SK-N-SH (cell line): ENCODE results near the gene SYNPR.

Experiments used
- GABPA ChIP-seq: IDR thresholded peaks from 2 replicates; pipeline ENCODE4 v1.4.0; 2012; ENCODE audit warnings: low read depth, mild to moderate bottlenecking
- NRF1 ChIP-seq: IDR thresholded peaks from 2 replicates; pipeline ENCODE4 v1.6.1; 2012; ENCODE audit warnings: low read depth, mild to moderate bottlenecking, low read length
- POLR2AphosphoS5 ChIP-seq: IDR thresholded peaks from 2 replicates; pipeline ENCODE4 v1.6.1; 2012; ENCODE audit warnings: low read depth, low read length
- RCOR1 ChIP-seq: fragments of 150-350 bp; IDR thresholded peaks from 2 replicates; pipeline ENCODE4 v1.6.1; 2017; ENCODE audit warnings: antibody characterized with exemption, low read length
- TAF1 ChIP-seq: IDR thresholded peaks from 2 replicates; pipeline ENCODE4 v1.6.1; 2012; ENCODE audit warnings: low read depth, mild to moderate bottlenecking, low read length, moderate library complexity, borderline replicate concordance
- YY1 ChIP-seq: IDR thresholded peaks from 2 replicates; pipeline ENCODE4 v1.4.0; 2012; ENCODE audit warnings: low read depth, mild to moderate bottlenecking
- TF ChIP-seq, protein P1 (sequence below): fragments of 200-600 bp; sonication (generic); IDR thresholded peaks from 2 replicates; pipeline ENCODE4 v1.6.1; 2017; ENCODE audit warnings: antibody characterized with exemption, mild to moderate bottlenecking, moderate library complexity
- TF ChIP-seq, protein P2 (sequence below): IDR thresholded peaks from 2 replicates; pipeline ENCODE4 v1.4.0; 2012; ENCODE audit warnings: low read depth, borderline replicate concordance

DNA sequence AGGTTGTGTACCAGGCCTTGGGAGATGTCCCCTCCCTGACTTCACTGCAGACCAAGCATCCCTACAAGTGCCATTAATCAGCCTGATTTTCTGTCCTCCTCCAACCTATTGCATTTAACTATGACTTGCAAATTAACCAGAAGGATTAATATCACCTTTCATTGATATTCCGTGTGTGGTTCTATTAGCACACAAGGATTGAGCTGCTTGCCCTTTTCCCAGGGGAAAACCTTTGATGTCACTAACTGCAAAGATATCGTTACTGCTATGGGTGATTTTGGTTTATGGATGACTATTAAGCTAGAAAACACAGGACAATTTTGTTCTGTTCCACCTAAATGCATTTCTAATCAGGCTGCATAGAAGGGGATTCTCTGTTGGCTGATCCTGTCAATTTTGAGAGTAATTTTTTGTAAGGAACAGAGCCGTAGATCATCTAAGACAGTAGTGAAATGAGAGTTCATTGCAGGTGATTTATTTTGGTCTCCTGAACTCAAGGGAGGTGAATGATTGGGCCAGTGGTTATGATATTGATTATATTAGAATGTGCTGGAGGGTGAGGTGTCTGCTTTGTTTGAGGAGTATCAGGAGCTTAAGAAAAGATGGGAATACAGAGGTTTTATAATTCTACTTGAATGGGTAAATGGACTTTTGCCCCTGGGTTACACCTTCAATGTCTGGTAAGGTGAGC is 196.9 kb downstream of the SYNPR start:
- TF ChIP-seq TAF1 (no peak), POLR2AphosphoS5 (no peak), GABPA (no peak), YY1 (no peak), RCOR1 (no peak), NRF1 (no peak)
- TF ChIP-seq, protein P1, sequence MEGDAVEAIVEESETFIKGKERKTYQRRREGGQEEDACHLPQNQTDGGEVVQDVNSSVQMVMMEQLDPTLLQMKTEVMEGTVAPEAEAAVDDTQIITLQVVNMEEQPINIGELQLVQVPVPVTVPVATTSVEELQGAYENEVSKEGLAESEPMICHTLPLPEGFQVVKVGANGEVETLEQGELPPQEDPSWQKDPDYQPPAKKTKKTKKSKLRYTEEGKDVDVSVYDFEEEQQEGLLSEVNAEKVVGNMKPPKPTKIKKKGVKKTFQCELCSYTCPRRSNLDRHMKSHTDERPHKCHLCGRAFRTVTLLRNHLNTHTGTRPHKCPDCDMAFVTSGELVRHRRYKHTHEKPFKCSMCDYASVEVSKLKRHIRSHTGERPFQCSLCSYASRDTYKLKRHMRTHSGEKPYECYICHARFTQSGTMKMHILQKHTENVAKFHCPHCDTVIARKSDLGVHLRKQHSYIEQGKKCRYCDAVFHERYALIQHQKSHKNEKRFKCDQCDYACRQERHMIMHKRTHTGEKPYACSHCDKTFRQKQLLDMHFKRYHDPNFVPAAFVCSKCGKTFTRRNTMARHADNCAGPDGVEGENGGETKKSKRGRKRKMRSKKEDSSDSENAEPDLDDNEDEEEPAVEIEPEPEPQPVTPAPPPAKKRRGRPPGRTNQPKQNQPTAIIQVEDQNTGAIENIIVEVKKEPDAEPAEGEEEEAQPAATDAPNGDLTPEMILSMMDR: no peak
- TF ChIP-seq, protein P2, sequence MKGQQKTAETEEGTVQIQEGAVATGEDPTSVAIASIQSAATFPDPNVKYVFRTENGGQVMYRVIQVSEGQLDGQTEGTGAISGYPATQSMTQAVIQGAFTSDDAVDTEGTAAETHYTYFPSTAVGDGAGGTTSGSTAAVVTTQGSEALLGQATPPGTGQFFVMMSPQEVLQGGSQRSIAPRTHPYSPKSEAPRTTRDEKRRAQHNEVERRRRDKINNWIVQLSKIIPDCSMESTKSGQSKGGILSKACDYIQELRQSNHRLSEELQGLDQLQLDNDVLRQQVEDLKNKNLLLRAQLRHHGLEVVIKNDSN: no peak
